Measurements from ENCODE around the gene BAG5. TPM values are rescaled to one million over a fixed set of nuclear protein-coding genes. Genes with fewer than 3 reads are reported as not detected.

Gene BAG5
- total and polyA plus RNA-seq, 8 donors: 4.3 to 207 (median 11.6) TPM

GRCh38 chr14:103532216-103533136 is 30.0 kb downstream of the BAG5 start:
- Histone ChIP-seq H3K4me3 (no peak overlapping the region), H3K36me3 (peaks cover 5 to 62% (median 53%) of the 10 kb centered on the region in 4 donors), H3K4me1 (peaks cover 45 to 81% (median 64%) of the 10 kb centered on the region in 4 donors), H3K27me3 (no peaks in the 10 kb centered on the region), H3K27ac (peak overlapping the region in 4 of 5 donors; percentile 73 to 83 (median 78)), H3K9me3 (no peaks in the 10 kb centered on the region)
- 83 to 91% (median 86%) methylated on average over 21 to 32 of the region's 32 CpGs for WGBS, 5 donors
- no peak for DNase-seq
- intact Hi-C loops (cut with DNase I; ENCODE audit: low total_unique reads): no loop called here
- TF ChIP-seq POLR2A (IDR thresholded peaks at IDR 0.05) (no peak), CTCF (IDR thresholded peaks at IDR 0.05) (no peak), POLR2AphosphoS5 (IDR thresholded peaks at IDR 0.05) (no peak), EP300 (IDR thresholded peaks at IDR 0.05) (no peak)

GRCh38 chr14:103531421-103532215 is 30.8 kb downstream of the BAG5 start:
- WGBS, 5 donors: 87 to 89% (median 88%) methylated on average over 15 of the region's 15 CpGs
- Histone ChIP-seq H3K27me3 (no peaks in the 10 kb centered on the region), H3K36me3 (peaks cover 5 to 62% (median 53%) of the 10 kb centered on the region in 4 donors), H3K9me3 (no peaks in the 10 kb centered on the region), H3K27ac (peak overlapping the region in 1 of 5 donors; percentile 83), H3K4me3 (no peak overlapping the region), H3K4me1 (peaks cover 45 to 89% (median 70%) of the 10 kb centered on the region in 4 donors)
- DNase-seq: no peak
- TF ChIP-seq CTCF (IDR thresholded peaks at IDR 0.05): no peak
- intact Hi-C loops (cut with DNase I; ENCODE audit: low total_unique reads): no loop called here

- 85 to 96% (median 91%) methylated on average over 5 to 11 of the region's 11 CpGs for WGBS, 5 donors
- H3K4me3 ChIP-seq: peak overlapping the region in 1 of 4 donors; percentile 100
- peaks cover 50 to 96% (median 78%) of the 10 kb centered on the region in 4 donors for H3K4me1 ChIP-seq
- H3K9me3 ChIP-seq: no peaks in the 10 kb centered on the region
- peaks cover 5 to 58% (median 47%) of the 10 kb centered on the region in 4 donors for H3K36me3 ChIP-seq
- no peak for DNase-seq
- no peaks in the 10 kb centered on the region for H3K27me3 ChIP-seq
- no peak for TF ChIP-seq EP300 (IDR thresholded peaks at IDR 0.05)
- TF ChIP-seq POLR2A (IDR thresholded peaks at IDR 0.05): no peak
- no peak for TF ChIP-seq CTCF (IDR thresholded peaks at IDR 0.05)
- TF ChIP-seq POLR2AphosphoS5 (IDR thresholded peaks at IDR 0.05): no peak
- intact Hi-C loops (cut with DNase I; ENCODE audit: low total_unique reads): no loop called here
- H3K27ac ChIP-seq: peak overlapping the region in 1 of 5 donors; percentile 83
Measured at GRCh38 chr14:103530831-103531230, 31.6 kb downstream of the BAG5 start.

- WGBS, 5 donors: 56 to 70% (median 58%) methylated on average over 7 of the region's 7 CpGs
- intact Hi-C loops (cut with DNase I; ENCODE audit: low total_unique reads): no loop called here
- H3K27ac ChIP-seq: no peak overlapping the region
- H3K27me3 ChIP-seq: no peaks in the 10 kb centered on the region
- peak overlapping the region in 3 of 4 donors; percentile 93 to 100 (median 94) for H3K4me3 ChIP-seq
- H3K36me3 ChIP-seq: peaks cover 5 to 53% (median 43%) of the 10 kb centered on the region in 4 donors
- peak in 1 of 2 donors; percentile 68 for DNase-seq
- no peak for TF ChIP-seq EP300 (IDR thresholded peaks at IDR 0.05)
- TF ChIP-seq CTCF (IDR thresholded peaks at IDR 0.05): no peak
- TF ChIP-seq POLR2AphosphoS5 (IDR thresholded peaks at IDR 0.05): no peak
- TF ChIP-seq POLR2A (IDR thresholded peaks at IDR 0.05): no peak
- H3K9me3 ChIP-seq: no peaks in the 10 kb centered on the region
- H3K4me1 ChIP-seq: peaks cover 55 to 97% (median 80%) of the 10 kb centered on the region in 4 donors
Measured at GRCh38 chr14:103530390-103530789, 32.1 kb downstream of the BAG5 start.

Measured in stomach (tissue), 9 donors.